Head of caudate nucleus (tissue), 42 donors: ENCODE data around the gene TASOR.

Experiments used
- DNase-seq, 42 donors: peaks; one replicate each; pipeline versions ENCODE4 v3.0.0 to v3.0.0-alpha.2; 2020 to 2021; ENCODE audit warnings: mixed read lengths in 7 of 42
- intact Hi-C: fragments of 100-400 bp; cut with DNase I; formaldehyde crosslinking; loops from one replicate; pipeline ENCODE4 v1.15.0; 2022

Gene TASOR

DNA sequence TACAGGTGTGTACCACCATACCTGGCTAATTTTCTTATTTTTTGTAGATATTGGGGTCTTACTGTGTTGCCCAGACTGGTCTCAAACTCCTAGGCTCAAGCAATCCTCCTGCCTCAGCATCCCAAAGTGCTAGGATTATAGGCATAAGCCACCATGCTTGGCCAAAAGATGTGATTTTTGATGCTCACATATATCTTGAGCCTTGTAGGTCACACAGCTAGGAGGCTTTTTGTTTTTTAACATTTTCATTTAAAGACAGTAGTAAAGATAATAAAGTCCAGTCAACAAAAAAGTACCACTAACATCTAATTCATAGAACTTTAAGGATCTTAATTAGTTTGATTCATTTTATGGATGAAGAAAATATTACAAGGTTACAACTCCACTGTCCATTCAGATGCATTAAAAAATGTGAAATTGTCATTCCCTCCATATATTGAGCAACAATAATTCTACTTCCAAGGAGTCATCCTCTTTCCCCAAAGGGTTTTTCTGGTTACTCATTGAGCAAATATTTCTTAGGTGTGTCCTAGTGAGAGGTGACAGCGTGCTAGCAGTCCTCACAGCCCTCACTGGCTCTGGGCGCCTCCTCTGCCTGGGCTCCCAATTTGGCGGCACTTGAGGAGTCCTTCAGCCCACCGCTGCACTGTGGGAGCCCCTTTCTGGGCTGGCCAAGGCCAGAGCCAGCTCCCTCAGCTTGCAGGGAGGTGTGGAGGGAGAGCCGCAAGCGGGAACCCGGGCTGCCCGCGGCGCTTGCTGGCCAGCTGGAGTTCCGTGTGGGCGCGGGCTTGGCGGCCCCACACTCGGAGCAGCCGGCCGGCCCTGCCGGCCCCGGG lies 8.3 kb upstream of the TASOR start:
- DNase-seq = no peak
- intact Hi-C loops = no loop called here

DNA sequence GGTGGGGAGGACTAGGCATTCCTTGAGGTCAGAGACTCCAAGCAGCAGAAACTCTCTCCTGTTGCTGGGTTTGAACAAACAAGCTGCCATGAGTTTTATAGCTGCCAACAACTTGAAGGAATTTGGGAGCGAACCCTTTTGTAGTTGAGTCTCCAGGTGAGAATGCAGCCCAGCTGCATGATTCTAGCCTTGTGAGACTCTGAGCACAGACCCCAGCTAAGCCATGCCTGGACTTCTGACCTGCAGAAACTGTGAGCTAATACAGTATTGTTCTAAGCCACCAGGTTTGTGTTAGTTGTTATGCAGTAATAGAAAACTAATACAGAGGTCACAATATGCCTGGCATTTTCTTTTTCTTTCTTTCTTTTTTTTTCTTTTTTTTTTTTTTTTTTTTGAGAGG lies 6.2 kb upstream of the TASOR start:
- intact Hi-C loops = no loop called here

DNA sequence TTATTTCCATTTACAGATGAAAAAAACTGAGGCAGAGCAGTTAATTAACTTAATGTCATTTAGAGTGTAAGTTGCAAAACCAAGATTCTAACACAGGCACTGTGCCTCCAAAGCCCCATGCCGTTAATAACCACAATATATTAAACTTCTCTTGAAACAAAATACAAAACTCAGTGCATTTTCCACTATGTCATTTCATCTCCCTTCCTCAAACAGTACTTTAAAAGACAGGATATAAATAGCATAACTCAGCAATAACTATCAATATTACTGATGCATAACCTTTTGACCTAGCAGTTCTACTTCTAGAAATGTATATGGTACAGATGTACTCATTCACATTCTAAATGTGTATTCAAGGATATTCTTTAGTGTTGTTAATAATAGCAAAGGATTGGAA lies 5.1 kb upstream of the TASOR start:
- DNase-seq = no peak
- intact Hi-C loops = no loop called here

More for the DNA sequence above, 6.2 kb upstream of the TASOR start:
- DNase-seq = no peak

DNA sequence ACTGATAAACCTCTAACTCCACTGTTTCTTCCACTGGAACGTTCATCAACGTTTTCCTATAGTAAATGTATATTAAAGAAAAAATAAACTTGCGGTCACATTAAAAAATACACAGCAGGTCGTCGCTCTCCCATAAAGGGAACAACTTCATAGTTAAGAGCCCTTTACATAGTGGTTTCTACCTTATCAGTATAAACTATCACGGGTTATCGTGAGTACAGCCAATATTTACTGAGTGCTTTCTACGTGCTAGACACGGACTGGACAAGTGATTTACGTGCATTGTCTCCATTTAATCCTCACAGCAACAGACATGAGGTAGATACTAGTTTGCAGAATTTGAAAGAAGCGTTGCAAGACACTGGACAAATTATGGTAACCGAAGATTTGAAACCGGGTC lies 964 bp upstream of the TASOR start:
- intact Hi-C loops = no loop called here
- DNase-seq = no peak

DNA sequence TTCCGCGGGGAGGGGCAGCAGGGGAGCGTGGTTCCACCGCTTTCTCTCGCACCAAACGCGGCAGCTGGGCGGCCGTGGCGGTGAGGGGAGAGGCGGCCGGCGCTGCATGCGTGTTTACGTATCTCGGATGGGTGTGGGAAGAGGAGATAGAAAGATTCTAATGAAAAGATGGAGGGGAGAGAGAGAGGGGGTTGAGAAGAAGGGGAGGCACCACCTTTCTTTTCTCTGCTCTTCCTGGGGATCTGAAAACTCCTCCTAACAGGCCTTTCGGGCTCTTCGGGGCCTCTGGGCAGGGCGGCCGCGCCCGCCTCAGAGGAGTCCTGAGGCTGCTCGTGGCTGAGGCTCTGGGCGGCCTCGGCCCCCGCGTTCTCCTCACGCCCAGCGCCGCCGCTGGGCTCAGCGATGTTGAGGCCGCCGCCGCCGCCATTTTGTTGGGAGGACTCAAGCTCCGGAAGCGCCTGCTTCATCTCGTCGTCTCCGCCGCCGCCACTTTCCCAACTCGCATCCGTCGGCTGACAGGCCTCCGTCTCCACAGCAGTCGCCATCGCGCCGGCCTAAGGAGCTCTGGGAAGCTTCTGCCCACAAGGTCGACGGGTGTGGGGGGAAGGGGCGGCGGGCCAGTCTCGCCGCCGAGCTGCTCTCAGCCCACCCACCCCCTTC lies 473 bp downstream of the TASOR start:
- intact Hi-C loops = no loop called here
- peak in 41 of 42 donors; percentile 57 to 86 (median 75) for DNase-seq

DNA sequence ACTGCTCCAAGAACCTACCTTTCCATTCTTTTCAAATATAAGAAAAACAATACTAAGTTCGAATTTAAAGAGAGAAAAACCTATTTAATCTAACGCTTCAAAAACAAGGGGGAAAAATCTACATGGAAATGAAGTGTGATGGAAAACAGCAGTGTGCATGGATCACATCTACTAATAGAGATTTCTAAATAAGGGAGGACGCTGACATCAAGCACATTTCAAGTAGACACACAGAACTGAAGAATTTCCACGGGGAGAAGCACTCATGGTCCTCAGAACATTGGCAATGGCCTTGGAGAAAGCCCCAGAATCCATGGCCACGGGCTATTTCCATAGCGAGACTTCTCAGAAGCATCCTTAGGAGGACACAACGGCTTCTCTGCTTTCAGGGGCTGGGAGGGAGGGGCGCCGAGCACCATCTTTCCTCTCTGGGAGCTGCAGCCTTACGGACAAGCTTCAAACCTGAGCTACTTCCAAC lies 1.0 kb downstream of the TASOR start:
- DNase-seq = peak in 1 of 42 donors; percentile 44
- intact Hi-C loops = no loop called here

DNA sequence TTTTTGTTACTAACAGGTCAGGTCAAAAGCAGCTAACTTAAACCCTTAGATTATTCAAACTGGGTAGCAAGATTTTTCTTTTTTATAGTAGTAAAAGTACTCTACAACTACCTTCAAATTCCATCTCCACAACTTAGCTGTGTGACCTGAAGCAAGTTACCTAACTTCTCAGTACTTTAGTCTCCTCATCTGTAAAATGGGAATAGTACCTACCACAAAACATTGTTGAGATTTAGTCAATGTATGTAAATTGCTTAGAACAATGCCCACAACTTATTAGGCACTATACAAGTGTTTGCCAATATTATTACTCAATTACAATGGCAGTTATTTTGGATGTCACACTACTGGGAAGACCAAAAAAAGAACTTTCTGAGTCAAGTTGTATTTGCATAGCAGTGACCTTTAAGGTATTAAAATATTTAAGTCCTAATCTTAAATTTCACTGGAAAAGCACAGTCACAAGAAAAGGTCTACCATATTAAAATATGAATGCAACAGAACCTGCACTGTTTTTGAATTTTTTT lies 2.9 kb downstream of the TASOR start:
- no peak for DNase-seq
- intact Hi-C loops = no loop called here

DNA sequence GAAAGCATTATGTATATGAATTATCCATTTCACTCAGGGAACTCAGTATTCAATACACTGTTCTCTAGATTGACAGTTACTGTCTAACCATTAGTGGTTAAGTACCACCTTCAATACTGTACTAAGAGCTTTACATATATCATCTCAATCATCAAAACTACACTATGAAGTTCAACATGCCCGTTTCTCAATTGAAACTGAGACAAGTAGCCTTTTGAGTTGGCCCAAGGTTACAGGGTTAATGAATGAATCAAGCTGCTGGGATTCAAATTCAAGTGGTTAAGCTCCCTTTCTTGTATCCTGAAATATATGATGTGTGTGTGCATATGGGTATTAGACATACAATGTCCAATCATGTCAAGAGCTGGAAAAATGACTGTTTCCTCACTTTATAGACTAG lies 5.8 kb downstream of the TASOR start:
- no peak for DNase-seq
- intact Hi-C loops = no loop called here

DNA sequence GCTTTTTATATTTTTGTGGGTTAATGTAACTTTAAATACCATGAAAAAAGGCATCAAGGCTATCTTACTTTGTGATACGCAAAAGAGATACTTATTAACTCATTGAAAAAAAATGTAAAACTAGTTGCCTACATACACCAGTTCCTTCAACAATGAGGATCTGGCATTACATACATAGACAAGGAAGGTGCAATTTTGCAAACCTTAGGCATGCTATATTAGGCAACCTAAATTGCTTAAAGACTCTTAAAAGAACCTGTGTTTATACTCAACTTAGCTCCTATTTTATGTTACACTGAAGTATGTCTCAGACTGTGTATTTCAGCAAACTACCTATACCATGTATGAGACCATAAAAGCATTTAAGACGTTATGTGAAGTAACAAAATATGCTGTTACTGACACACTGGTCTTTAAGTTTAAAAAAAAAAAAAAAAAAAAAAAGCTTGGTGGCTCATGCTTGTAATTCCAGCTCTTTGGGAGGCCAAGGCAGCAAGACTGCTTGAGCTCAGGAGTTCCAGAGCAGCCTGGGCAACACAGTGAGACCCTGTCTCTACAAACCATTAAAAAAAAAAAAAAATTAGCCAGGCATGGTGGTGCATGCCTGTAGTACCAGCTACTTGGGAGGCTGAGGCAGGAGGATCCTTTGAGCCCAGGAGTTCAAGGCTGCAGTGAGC lies 9.1 kb downstream of the TASOR start:
- DNase-seq = no peak
- intact Hi-C loops = no loop called here

DNA sequence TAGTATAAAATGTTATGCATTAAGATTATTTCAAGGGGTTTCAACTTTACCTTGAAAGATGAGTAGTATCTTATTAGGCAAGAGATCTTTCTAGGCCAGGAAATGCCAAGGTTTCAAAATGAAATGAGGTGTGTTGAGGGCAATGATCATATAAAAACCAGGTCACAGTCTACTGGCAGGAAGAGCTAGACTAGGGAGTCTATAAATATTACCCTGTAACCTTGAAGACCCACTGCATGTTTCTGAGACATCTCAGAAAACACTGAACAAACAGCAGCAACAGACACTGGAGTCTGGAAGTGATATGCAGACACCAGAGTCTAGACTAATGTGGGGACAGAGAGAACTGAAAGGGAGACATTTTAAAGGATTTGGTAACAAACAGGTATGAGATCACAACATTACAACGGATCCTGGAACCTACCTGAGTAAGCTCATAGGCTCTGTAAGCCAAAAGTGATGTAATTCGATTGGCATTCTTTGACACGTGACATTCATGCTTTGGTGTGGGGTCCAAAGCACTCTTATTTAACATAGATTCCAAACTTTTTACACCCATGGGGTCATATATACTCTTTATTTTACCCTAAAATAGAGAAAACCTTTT lies 15.0 kb downstream of the TASOR start:
- intact Hi-C loops = no loop called here

DNA sequence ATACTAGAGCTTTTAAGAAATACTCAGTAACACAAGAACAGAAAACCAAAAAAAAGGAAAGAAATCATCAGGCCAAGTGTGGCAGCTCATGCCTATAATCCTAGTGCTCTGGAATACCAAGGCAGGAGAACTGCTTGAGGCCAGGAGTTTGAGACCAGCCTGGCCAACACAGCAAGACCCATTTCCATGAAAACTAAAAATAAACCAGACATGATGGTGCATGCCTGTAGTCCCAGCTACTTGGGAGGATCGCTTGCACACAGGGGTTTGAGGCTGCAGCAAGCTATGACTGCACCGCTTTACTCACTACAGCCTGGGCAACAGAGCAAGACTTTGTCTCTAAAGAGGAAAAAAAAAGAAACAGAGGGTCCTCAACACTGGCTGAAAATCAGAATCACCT lies 18.2 kb downstream of the TASOR start:
- no peak for DNase-seq
- intact Hi-C loops = no loop called here

More for the DNA sequence above, 15.0 kb downstream of the TASOR start:
- no peak for DNase-seq

DNA sequence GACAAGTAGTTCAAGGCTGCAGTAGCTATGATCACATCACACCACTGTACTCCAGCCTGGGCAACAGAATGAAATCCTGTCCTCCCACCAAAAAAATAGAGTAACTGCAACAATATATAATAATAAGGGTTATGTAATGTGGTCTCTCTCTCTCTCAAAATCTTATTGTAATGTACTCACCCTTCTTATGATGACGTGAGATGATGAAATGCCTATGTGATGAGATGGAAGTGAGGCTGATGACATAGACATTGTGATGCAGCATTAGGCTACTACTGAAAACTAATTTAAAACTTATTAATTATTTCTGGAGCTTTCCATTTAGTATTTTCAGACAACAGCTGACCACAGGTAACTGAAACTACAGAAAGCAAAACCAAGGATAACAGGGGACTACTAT lies 27.4 kb downstream of the TASOR start:
- intact Hi-C loops = no loop called here
- no peak for DNase-seq

DNA sequence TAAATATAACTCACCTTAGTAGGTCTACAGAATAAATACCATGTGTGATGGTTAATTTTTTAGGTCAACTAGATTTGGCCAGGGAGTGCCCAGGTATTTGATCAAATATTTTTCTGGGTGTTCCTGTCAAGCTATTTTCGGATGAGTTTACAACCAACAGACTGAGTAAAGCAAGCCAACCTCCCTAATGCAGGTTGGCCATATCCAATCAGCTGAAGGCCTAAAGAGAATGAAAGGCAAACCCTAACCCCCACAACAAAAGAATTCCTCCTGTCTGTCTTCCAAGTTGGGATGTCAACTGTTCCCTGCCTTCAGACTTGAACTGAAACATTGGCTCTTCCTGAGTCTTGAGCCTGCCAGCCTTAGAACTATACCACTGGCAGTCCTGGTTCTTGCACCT lies 28.6 kb downstream of the TASOR start:
- intact Hi-C loops = no loop called here
- no peak for DNase-seq

DNA sequence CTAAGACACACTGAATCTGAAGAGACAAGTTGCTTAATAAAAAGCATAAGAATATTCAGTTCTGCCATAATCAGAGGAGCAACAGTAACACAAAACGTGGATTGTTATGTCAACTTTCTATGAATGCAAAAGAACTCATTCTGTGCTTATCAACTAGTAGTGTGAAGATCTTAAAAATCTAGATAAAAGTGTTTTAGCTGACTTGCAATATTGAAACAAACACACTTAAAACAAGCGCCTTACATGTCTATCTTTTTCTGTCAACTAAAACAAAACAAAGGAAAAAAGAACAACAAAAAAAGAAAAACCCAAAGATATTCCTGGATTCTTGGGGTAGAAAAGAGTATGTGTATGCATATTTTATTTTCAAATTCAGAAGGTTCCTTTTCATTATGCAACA lies 37.7 kb downstream of the TASOR start:
- DNase-seq = no peak
- intact Hi-C loops = no loop called here

DNA sequence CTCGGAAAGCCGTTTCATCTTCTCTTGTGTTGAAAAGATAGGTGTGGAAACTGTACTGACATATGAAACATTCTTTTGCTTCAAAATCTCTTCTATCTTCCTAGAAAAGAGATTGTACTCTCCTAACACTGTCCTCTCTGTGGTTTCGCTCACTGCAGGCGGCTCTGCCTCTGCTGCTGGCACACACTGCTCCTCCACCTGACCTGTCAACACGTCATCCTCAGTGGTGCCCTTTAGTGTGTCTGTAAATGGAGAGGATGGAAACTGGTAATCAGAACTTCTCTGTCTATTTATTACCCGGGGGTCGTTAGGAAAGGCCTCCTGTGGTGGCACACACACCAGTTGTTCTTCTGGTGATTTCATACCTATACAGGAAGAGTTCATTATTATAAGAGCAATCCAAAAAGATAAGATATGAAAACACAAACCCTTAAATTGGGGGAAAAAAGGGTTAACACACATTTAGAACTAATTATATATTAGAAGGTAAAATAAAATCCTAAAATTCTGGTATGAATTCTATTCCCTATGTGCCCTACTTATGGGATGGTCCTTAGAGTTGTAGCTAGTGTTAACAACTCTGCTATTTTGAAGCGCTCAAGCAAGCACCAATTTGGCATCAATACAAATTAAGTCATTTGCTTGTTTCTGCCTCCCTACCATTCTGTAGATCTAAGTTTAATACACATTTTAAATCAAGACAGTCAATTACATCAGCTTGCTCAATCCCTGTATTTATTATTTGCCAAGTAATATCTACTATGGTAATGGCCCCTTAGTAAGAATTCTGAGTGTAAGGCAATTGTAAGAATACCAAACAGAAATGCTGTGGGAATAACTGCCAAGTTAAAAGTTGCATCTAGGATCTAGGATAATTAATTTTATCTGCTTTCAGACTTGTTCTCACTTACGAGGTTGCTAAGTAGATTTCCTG lies 49.2 kb downstream of the TASOR start:
- peak in 3 of 42 donors; percentile 10 to 18 (median 11) for DNase-seq
- intact Hi-C loops = no loop called here
